Fibroblast of the aortic adventitia (primary cell): Measurements from ENCODE around the gene VRTN. TPM values are rescaled to one million over a fixed set of nuclear protein-coding genes. Genes with fewer than 3 reads are reported as not detected.

ENCODE experiments used
- DNase-seq: peaks from one replicate; pipeline ENCODE4 v3.0.0-alpha.2; 2010; ENCODE audit warnings: low read depth
- H3K4me3 ChIP-seq: 2 replicates; pipeline ENCODE4 v1.5.1; 2011; ENCODE audit warnings: low read depth, mild to moderate bottlenecking, control low read depth, low read length, moderate library complexity
- total RNA-seq: library from RNA; depleted of rRNA; stranded (reverse); fragments of >200 nt; gene quantifications from 2 replicates; pipeline ENCODE4 v1.2.3, GENCODE V29; 2012; ENCODE audit warnings: low replicate concordance
- TF ChIP-seq, protein P1 (sequence below): IDR thresholded peaks from 2 replicates; pipeline ENCODE4 v1.5.1; 2011; ENCODE audit warnings: mild to moderate bottlenecking, low read length, control low read depth, inconsistent platforms; ENCODE audit not compliant: insufficient read depth

Gene VRTN
- total RNA-seq, 1 donor = not detected

DNA sequence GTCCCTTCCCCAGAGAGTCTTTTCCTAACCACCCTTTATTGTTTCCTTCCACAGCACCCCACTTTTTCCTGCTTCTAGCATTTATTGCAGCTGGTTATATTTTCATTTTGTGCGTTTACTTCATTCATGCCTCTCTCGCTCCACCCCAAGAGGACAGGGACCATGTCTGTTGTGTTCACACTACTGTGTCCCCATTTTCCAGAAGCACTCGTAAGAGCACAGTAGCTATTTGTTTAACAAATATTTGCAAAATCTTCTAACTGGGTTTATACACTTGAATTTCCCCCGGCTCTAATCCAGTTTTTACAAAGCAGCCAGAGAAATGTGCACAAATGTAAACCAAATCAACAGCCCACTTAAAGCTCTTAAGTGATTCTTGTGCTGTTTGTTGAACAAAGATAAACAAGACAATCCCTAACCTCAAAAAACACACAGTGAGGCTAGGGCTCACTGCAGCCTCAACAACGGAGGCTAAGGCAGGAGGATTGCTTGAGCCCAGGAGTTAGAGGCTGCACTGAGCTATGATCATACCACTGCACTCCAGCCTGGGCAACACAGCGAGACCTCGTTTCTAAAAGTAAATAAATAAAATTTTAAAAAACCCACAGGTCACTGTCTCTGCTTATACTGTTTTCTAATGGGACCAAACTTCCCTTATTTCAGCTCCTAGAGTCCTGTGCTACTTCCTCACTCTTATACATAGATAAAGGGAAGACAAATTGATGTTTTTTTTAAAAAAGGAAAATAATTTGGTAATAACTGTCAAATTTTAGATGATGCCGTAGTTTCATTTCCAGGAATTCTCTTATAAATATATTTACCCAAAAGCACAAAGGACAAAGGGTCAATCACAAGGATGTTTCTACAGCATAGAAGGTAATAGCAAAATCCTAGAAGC is 38.9 kb upstream of the VRTN start:
- H3K4me3 ChIP-seq = no peak overlapping the region
- no peak for DNase-seq
- TF ChIP-seq, protein P1, sequence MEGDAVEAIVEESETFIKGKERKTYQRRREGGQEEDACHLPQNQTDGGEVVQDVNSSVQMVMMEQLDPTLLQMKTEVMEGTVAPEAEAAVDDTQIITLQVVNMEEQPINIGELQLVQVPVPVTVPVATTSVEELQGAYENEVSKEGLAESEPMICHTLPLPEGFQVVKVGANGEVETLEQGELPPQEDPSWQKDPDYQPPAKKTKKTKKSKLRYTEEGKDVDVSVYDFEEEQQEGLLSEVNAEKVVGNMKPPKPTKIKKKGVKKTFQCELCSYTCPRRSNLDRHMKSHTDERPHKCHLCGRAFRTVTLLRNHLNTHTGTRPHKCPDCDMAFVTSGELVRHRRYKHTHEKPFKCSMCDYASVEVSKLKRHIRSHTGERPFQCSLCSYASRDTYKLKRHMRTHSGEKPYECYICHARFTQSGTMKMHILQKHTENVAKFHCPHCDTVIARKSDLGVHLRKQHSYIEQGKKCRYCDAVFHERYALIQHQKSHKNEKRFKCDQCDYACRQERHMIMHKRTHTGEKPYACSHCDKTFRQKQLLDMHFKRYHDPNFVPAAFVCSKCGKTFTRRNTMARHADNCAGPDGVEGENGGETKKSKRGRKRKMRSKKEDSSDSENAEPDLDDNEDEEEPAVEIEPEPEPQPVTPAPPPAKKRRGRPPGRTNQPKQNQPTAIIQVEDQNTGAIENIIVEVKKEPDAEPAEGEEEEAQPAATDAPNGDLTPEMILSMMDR = no peak

DNA sequence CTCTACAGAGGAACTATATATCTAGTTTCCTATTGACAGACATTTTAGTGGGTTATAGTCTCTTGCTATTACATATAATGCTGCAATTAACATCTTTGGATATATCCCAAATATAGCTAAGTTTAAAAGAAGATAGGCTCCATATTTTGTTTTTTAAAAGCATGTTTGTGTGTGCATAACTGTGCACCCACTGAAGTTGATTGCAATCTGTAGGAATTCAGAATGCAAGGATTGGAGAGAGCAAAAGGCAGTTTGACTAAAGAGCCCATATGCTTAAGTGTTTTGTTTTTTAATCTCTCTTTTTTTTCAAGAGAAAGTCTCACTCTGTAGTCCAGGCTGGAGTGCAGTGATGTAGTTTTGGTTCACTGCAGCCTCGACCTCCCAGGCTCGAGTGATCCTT is 36.1 kb upstream of the VRTN start:
- TF ChIP-seq, protein P1 = no peak
- H3K4me3 ChIP-seq = no peak overlapping the region
- no peak for DNase-seq

DNA sequence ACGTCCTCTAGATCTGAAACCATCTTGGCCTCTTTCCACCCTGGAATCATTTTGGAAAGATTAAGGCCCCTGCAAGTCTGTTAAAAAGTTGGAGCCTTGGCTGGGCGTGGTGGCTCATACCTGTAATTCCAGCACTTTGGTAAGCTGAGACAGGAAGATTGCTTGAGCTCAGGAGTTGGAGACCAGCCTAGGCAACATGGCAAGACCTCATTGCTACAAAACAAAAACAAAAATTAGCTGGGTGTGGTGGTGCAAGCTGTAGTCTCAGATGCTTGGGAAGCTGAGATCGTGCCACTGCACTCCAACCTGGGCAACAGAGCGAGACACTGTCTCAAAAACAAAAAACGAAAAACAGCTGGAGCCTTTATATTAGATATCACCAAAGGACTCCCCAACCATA is 34.7 kb upstream of the VRTN start:
- DNase-seq = no peak
- no peak overlapping the region for H3K4me3 ChIP-seq
- TF ChIP-seq, protein P1 = no peak

DNA sequence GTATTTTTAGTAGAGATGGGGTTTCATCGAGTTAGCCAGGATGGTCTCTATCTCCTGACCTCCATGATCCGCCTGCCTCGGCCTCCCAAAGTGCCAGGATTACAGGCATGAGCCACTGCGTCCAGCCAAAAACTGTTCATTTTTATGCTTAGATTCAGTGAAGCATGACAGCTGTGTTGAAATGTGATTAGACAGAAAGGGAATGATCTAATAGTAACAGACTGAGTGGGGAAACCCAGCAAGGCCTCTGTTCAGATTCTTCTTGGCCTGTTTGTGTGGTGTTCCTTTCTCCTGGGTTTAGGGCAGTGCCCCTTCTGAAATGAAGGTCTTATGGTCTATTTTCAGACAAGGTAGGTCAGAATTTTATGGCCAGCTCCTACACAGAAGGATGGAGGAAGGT is 33.7 kb upstream of the VRTN start:
- DNase-seq = no peak
- TF ChIP-seq, protein P1 = no peak
- no peak overlapping the region for H3K4me3 ChIP-seq

- TF ChIP-seq, protein P1 = peak; percentile 80
- H3K4me3 ChIP-seq = no peak overlapping the region
- DNase-seq = peak; percentile 57
Observed at GRCh38 chr14:74324931-74325361, 23.3 kb upstream of the VRTN start.

DNA sequence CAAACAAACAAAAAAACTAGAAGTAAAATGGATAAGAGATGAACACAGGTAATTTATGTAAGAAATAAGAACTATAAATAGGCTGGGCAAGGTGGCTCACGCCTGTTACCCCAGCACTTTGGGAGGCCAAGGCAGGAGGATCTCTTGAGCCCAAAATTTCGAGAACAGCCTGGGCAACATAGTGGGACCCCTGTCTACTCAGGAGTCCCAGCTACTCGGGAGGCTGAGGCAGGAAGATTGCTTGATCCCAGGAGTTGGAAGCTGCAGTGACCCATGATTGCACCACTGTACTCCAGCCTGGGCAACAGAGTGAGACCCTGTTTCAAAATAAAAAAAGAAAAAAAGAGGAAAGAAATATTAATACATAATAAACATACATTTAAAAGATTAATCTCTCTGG is 22.8 kb upstream of the VRTN start:
- TF ChIP-seq, protein P1 = no peak
- no peak overlapping the region for H3K4me3 ChIP-seq
- no peak for DNase-seq
